HepG2 (cell line): ENCODE results near the gene PCDH7. TPM values are rescaled to one million over a fixed set of nuclear protein-coding genes. Genes with fewer than 3 reads are reported as not detected.

ENCODE experiments used
- ATAC-seq: fragments of 200-7000 bp; cut with Tn5 transposase; 3 replicates; pipeline ENCODE4 v1.9.1; 2020; ENCODE audit warnings: mild to moderate bottlenecking, moderate library complexity
- BruUV-seq: library from RNA; stranded (reverse); fragments of 400-500 nt; replicated peaks from 2 replicates; lab custom pipeline; 2021; lab: Mats Ljungman, UMichigan
- CTCF ChIA-PET: fragments of 300-600 bp; formaldehyde crosslinking; extraction: SDS; loops from one replicate; lab custom pipeline; 2021; ENCODE audit warnings: low total read pairs, inconsistent platforms, low intra/inter-chr PET ratio; lab: Yijun Ruan, JAX
- POLR2A ChIA-PET: fragments of 350-600 bp; sonication (Branson Sonifier 250); formaldehyde crosslinking; loops from one replicate; lab custom pipeline; 2020; ENCODE audit warnings: antibody characterized with exemption, inconsistent platforms; lab: Yijun Ruan, JAX
- DNase-seq: peaks from one replicate; pipeline ENCODE4 v3.0.0-alpha.2; 2015; ENCODE audit warnings: low spot score
- FAIRE-seq: peaks from 3 replicates; lab custom pipeline; 2011; peaks lifted over from hg19 to GRCh38; lab: Jason Lieb, UNC
- H2AFZ ChIP-seq: one replicate; pipeline ENCODE4 v1.6.1; 2011; ENCODE audit warnings: low read length, inconsistent platforms
- H3K27ac ChIP-seq: fragments of 300-600 bp; 3 replicates; pipeline ENCODE4 v1.8.0; 2011; ENCODE audit warnings: mixed run types, mild to moderate bottlenecking, mixed read lengths, low read length, inconsistent platforms; ENCODE audit not compliant: insufficient read depth; ENCODE audit errors: extremely low read length
- H3K27me3 ChIP-seq, 2 experiments: fragments of 200-600 bp in 1 of 2; 2 replicates in 1 of 2; 3 replicates in 1 of 2; pipeline versions ENCODE4 v1.6.0 to v1.8.0; 2011; ENCODE audit warnings: low read length in 2 of 2, mild to moderate bottlenecking in 2 of 2, moderate library complexity in 2 of 2, inconsistent platforms in 1 of 2; ENCODE audit not compliant: insufficient read depth in 2 of 2, control insufficient read depth in 1 of 2
- H3K36me3 ChIP-seq, 2 experiments: fragments of 200-600 bp in 1 of 2; replicated peaks in 1 of 2; 2 replicates in 1 of 2; 3 replicates in 1 of 2; pipeline versions ENCODE4 v1.5.1 to v1.8.0; 2011; ENCODE audit warnings: low read length in 2 of 2, inconsistent platforms in 1 of 2; ENCODE audit not compliant: insufficient read depth in 2 of 2, control insufficient read depth in 1 of 2
- H3K4me1 ChIP-seq: 2 replicates; pipeline ENCODE4 v1.5.1; 2012; ENCODE audit warnings: low read length, inconsistent platforms; ENCODE audit not compliant: insufficient read depth
- H3K4me2 ChIP-seq: 2 replicates; pipeline ENCODE4 v1.6.0; 2011; ENCODE audit warnings: low read depth, low read length, inconsistent platforms
- H3K4me3 ChIP-seq, 3 experiments: fragments of 200-600 bp in 1 of 3; sonication (generic), shearing (Covaris generic) in 1 of 3; replicated peaks in 1 of 3; 2 replicates each; pipeline ENCODE4 v1.5.1; 2011 to 2016; ENCODE audit warnings: low read length in 3 of 3, inconsistent platforms in 2 of 3, low read depth in 2 of 3, mild to moderate bottlenecking in 2 of 3, control low read depth in 1 of 3, mixed read lengths in 1 of 3; ENCODE audit not compliant: insufficient read depth in 1 of 3
- H3K79me2 ChIP-seq: one replicate; pipeline ENCODE4 v1.6.1; 2011; ENCODE audit warnings: low read length, inconsistent platforms; ENCODE audit not compliant: insufficient read depth
- H3K9ac ChIP-seq: 2 replicates; pipeline ENCODE4 v1.6.0; 2011; ENCODE audit warnings: mild to moderate bottlenecking, low read depth, low read length, inconsistent platforms; ENCODE audit not compliant: insufficient read depth
- H3K9me3 ChIP-seq: 2 replicates; pipeline ENCODE4 v1.5.1; 2012; ENCODE audit warnings: mild to moderate bottlenecking, low read length
- H4K20me1 ChIP-seq: 2 replicates; pipeline ENCODE4 v1.6.0; 2011; ENCODE audit warnings: inconsistent platforms, mild to moderate bottlenecking, low read length, moderate library complexity; ENCODE audit not compliant: insufficient read depth
- ARID2 ChIP-seq: sonication (generic); formaldehyde crosslinking; IDR thresholded peaks from 2 replicates; pipeline ENCODE4 v1.8.1; 2022; ENCODE audit warnings: mild to moderate bottlenecking, missing genetic modification reagents, borderline replicate concordance
- ARID4A ChIP-seq: sonication (generic); formaldehyde crosslinking; IDR thresholded peaks from 2 replicates; pipeline ENCODE4 v1.5.0; 2020; ENCODE audit warnings: mild to moderate bottlenecking, missing genetic modification reagents, borderline replicate concordance
- CERS6 ChIP-seq: sonication (generic); formaldehyde crosslinking; IDR thresholded peaks from 2 replicates; pipeline ENCODE4 v1.5.0; 2020; ENCODE audit warnings: missing genetic modification reagents
- DPF2 ChIP-seq: sonication (generic); formaldehyde crosslinking; IDR thresholded peaks from 2 replicates; pipeline ENCODE4 v1.4.0; 2020; ENCODE audit warnings: mild to moderate bottlenecking, low read depth, missing genetic modification reagents, borderline replicate concordance
- DR1 ChIP-seq: sonication (generic); formaldehyde crosslinking; IDR thresholded peaks from 2 replicates; pipeline ENCODE4 v1.8.0; 2021; ENCODE audit warnings: mild to moderate bottlenecking, missing genetic modification reagents, inconsistent platforms
- ESRRA ChIP-seq: sonication (generic); formaldehyde crosslinking; IDR thresholded peaks from 2 replicates; pipeline ENCODE4 v1.5.1; 2020; ENCODE audit warnings: mild to moderate bottlenecking, low read depth, missing genetic modification reagents
- FOXA3 ChIP-seq: IDR thresholded peaks from 2 replicates; pipeline ENCODE4 v1.6.1; 2016; ENCODE audit warnings: missing genetic modification reagents, missing compliant biosample characterization
- HOXA9 ChIP-seq: sonication (generic); formaldehyde crosslinking; IDR thresholded peaks from 2 replicates; pipeline ENCODE4 v1.8.1; 2022; ENCODE audit warnings: missing genetic modification reagents, mild to moderate bottlenecking, moderate library complexity, borderline replicate concordance
- MLX ChIP-seq: IDR thresholded peaks from 2 replicates; pipeline ENCODE4 v1.6.1; 2016
- NR2F2 ChIP-seq: IDR thresholded peaks from 2 replicates; pipeline ENCODE4 v1.6.1; 2012; ENCODE audit warnings: low read depth, inconsistent platforms, borderline replicate concordance
- POGZ ChIP-seq: sonication (generic); formaldehyde crosslinking; IDR thresholded peaks from 2 replicates; pipeline ENCODE4 v1.4.0; 2020; ENCODE audit warnings: mild to moderate bottlenecking, missing genetic modification reagents
- STAG1 ChIP-seq: sonication (generic); formaldehyde crosslinking; IDR thresholded peaks from 2 replicates; pipeline ENCODE4 v1.4.0; 2020; ENCODE audit warnings: missing genetic modification reagents
- ZNF687 ChIP-seq: sonication (generic); formaldehyde crosslinking; IDR thresholded peaks from 2 replicates; pipeline ENCODE4 v1.5.1; 2020; ENCODE audit warnings: mild to moderate bottlenecking, missing genetic modification reagents, moderate library complexity
- ZNF782 ChIP-seq: sonication (generic); formaldehyde crosslinking; IDR thresholded peaks from 2 replicates; pipeline ENCODE4 v1.4.0; 2020; ENCODE audit warnings: missing genetic modification reagents, mild to moderate bottlenecking, borderline replicate concordance
- WGBS: methylation state at CpG from one replicate; pipeline ENCODE4 v1.1.6; 2017; ENCODE audit warnings: low lambda C conversion rate; 5-methylcytosine and 5-hydroxymethylcytosine counted together
- in situ Hi-C: cut with HindIII; loops from 2 replicates; pipeline ENCODE4 v1.10.0; 2017; ENCODE audit warnings: low pct_unique_long_range_greater_than_20kb; ENCODE audit not compliant: extremely low pct_ligation_motif_present
- intact Hi-C: fragments of 100-400 bp; cut with micrococcal nuclease; formaldehyde crosslinking; loops from one replicate; pipeline ENCODE4 v1.10.0; 2022; ENCODE audit not compliant: unreplicated experiment
- polyA plus RNA-seq, 8 experiments: library from polyadenylated mRNA; depleted of rRNA in 3 of 8; stranded (reverse) in 7 of 8; unstranded in 1 of 8; fragments of >200 nt; fragmentation: Illumina TruSeq in 4 of 8; extraction: Trizol in 4 of 8; gene quantifications; 2 replicates each; pipeline versions ENCODE4 v1.2.1 to v1.2.3, GENCODE V29; 2011 to 2016; ENCODE audit warnings: low read depth in 4 of 8, missing spikeins in 1 of 8, mixed read lengths in 1 of 8; ENCODE audit not compliant: insufficient read depth in 1 of 8
- total RNA-seq, 5 experiments: library from RNA; depleted of rRNA; stranded (reverse); fragments of >200 nt; fragmentation: Illumina TruSeq; extraction: Trizol; gene quantifications; 2 replicates each; pipeline ENCODE4 v1.2.3, GENCODE V29; 2016; ENCODE audit warnings: low read depth in 1 of 5

Gene PCDH7
- total and polyA plus RNA-seq, 2 of the 13 experiments (the other 11 are each of a cell fraction or from before 2014, with no cell fraction given) = not detected

GRCh38 chr4:30720661-30721184 lies 554 bp downstream of the PCDH7 start:
- Histone ChIP-seq H3K27ac (no peak overlapping the region), H3K4me2 (no peak overlapping the region), H3K4me1 (peaks cover 9% of the 10 kb centered on the region; the same call in 1 of the 2 replicates), H3K79me2 (no peaks in the 10 kb centered on the region), H3K27me3 (peaks cover 4 to 34% of the 10 kb centered on the region in 2 experiments; a peak in 4 of 5 replicates), H3K36me3 (no peaks in the 10 kb centered on the region), H2AFZ (no peak overlapping the region), H3K4me3 (no peak overlapping the region), H4K20me1 (no peaks in the 10 kb centered on the region), H3K9ac (no peak overlapping the region), H3K9me3 (no peaks in the 10 kb centered on the region)
- no TSS peak for BruUV-seq
- in situ Hi-C loops (no loop called here), intact Hi-C loops (no loop called here)
- FAIRE-seq (no peak), ATAC-seq (peak; percentile 12; the same call in 2 of the 3 replicates), DNase-seq (no peak)
- 59% methylated on average over 20 of the region's 41 CpGs for WGBS
- CTCF ChIA-PET = no interaction called here
- POLR2A ChIA-PET = no interaction called here
- TF ChIP-seq ZNF687 (CRISPR knock-in tag) (no peak), ARID2 (CRISPR knock-in tag) (no peak), STAG1 (CRISPR knock-in tag) (no peak), POGZ (CRISPR knock-in tag) (no peak), HOXA9 (CRISPR knock-in tag) (no peak), ARID4A (CRISPR knock-in tag) (no peak), CERS6 (CRISPR knock-in tag) (no peak), DPF2 (CRISPR knock-in tag) (no peak), NR2F2 (no peak), ESRRA (no peak), DR1 (CRISPR knock-in tag) (no peak), MLX (CRISPR knock-in tag) (no peak), ZNF782 (CRISPR knock-in tag) (no peak), FOXA3 (CRISPR knock-in tag) (no peak)
